K562 (cell line): ENCODE measurements around the gene ZBTB9. TPM values are rescaled to one million over a fixed set of nuclear protein-coding genes. Genes with fewer than 3 reads are reported as not detected.

Experiments
- BHLHE40 ChIP-seq: IDR thresholded peaks from 2 replicates; pipeline ENCODE4 v1.6.1; 2011; ENCODE audit warnings: low read length, improper control_type of control experiment
- C11orf30 ChIP-seq: fragments of 450-650 bp; IDR thresholded peaks from 2 replicates; pipeline ENCODE4 v1.6.1; 2016; ENCODE audit warnings: low read depth, mild to moderate bottlenecking
- CBX1 ChIP-seq: sonication (generic); IDR thresholded peaks from 2 replicates; pipeline ENCODE4 v1.6.1; 2016; ENCODE audit warnings: antibody characterized with exemption, low read depth, mild to moderate bottlenecking
- DPF2 ChIP-seq: fragments of 450-650 bp; IDR thresholded peaks from 2 replicates; pipeline ENCODE4 v1.6.1; 2016
- FOXM1 ChIP-seq, 2 experiments: fragments of 450-650 bp in 1 of 2; sonication (generic) in 1 of 2; formaldehyde crosslinking in 1 of 2; IDR thresholded peaks; 2 replicates each; pipeline versions ENCODE4 v1.6.1 to v1.9.0; 2017 to 2022; ENCODE audit warnings: low read depth in 2 of 2, mild to moderate bottlenecking in 2 of 2, missing genetic modification reagents in 1 of 2, moderate library complexity in 1 of 2
- JUND ChIP-seq, 2 experiments: IDR thresholded peaks; 2 replicates in 1 of 2; 3 replicates in 1 of 2; pipeline ENCODE4 v1.6.1; 2011; ENCODE audit warnings: borderline replicate concordance in 2 of 2, low read depth in 2 of 2, low read length in 2 of 2, improper control_type of control experiment in 1 of 2, missing biosample characterization in 1 of 2, missing genetic modification characterization in 1 of 2, missing genetic modification reagents in 1 of 2
- KLF13 ChIP-seq: fragments of 450-650 bp; IDR thresholded peaks from 2 replicates; pipeline ENCODE4 v1.6.1; 2016; ENCODE audit warnings: missing genetic modification characterization, low read depth, mild to moderate bottlenecking, missing compliant biosample characterization, moderate library complexity, borderline replicate concordance
- POLR2G ChIP-seq: fragments of 200-400 bp; formaldehyde crosslinking; IDR thresholded peaks from 2 replicates; pipeline ENCODE4 v1.6.1; 2017; ENCODE audit warnings: low read depth, mild to moderate bottlenecking, antibody characterized with exemption, low read length, moderate library complexity
- RBFOX2 ChIP-seq: fragments of 200-400 bp; formaldehyde crosslinking; IDR thresholded peaks from 2 replicates; pipeline ENCODE4 v1.6.1; 2017; ENCODE audit warnings: low read depth, mild to moderate bottlenecking, low read length, moderate library complexity
- SAP30 ChIP-seq: fragments of 200-600 bp; sonication (generic); IDR thresholded peaks from 2 replicates; pipeline ENCODE4 v1.6.1; 2012; ENCODE audit warnings: borderline replicate concordance, low read depth, mild to moderate bottlenecking, moderate library complexity, low read length, control low read depth, inconsistent platforms; ENCODE audit not compliant: insufficient read depth, poor library complexity, severe bottlenecking
- SMC3 ChIP-seq: conservative IDR thresholded peaks from 2 replicates; pipeline ENCODE4 v1.6.1; 2011; ENCODE audit warnings: low read depth, low read length, improper control_type of control experiment; ENCODE audit not compliant: insufficient read depth
- TAL1 ChIP-seq: fragments of 450-650 bp; IDR thresholded peaks from 2 replicates; pipeline ENCODE4 v1.6.1; 2016; ENCODE audit warnings: mild to moderate bottlenecking
- TCF7 ChIP-seq: sonication (generic); IDR thresholded peaks from 2 replicates; pipeline ENCODE4 v1.6.1; 2016; ENCODE audit warnings: antibody characterized with exemption, borderline replicate concordance
- TEAD1 ChIP-seq, 2 experiments: fragments of 450-650 bp in 1 of 2; sonication (generic) in 1 of 2; formaldehyde crosslinking; IDR thresholded peaks; 2 replicates each; pipeline versions ENCODE4 v1.4.0 to v1.8.0; 2020 to 2022; ENCODE audit warnings: mild to moderate bottlenecking in 2 of 2, missing genetic modification reagents in 1 of 2
- ZBTB17 ChIP-seq: fragments of 450-650 bp; formaldehyde crosslinking; IDR thresholded peaks from 2 replicates; pipeline ENCODE4 v1.4.0; 2020; ENCODE audit warnings: mild to moderate bottlenecking
- ZBTB7A ChIP-seq: IDR thresholded peaks from 2 replicates; pipeline ENCODE4 v1.6.1; 2011; ENCODE audit warnings: low read depth, mild to moderate bottlenecking, low read length, moderate library complexity, borderline replicate concordance; ENCODE audit not compliant: control insufficient read depth
- ZFX ChIP-seq: sonication (generic); formaldehyde crosslinking; IDR thresholded peaks from 2 replicates; pipeline ENCODE4 v1.8.0; 2022; ENCODE audit warnings: mild to moderate bottlenecking, missing genetic modification reagents, moderate library complexity
- ZNF165 ChIP-seq: fragments of 250-450 bp; sonication (Bioruptor Pico); IDR thresholded peaks from 2 replicates; pipeline ENCODE4 v1.4.0; 2020; ENCODE audit warnings: borderline replicate concordance
- ZNF584 ChIP-seq: fragments of 200-800 bp; sonication (Bioruptor generic); IDR thresholded peaks from 2 replicates; pipeline ENCODE4 v1.6.1; 2016; ENCODE audit warnings: low read depth, mild to moderate bottlenecking, missing genetic modification characterization, missing compliant biosample characterization
- polyA plus RNA-seq, 8 experiments: library from polyadenylated mRNA; depleted of rRNA in 4 of 8; stranded (reverse) in 5 of 8; unstranded in 3 of 8; fragments of >200 nt; fragmentation: Nextera tagmentation in 2 of 8; fragmentation: Illumina TruSeq in 1 of 8; extraction: Ambion mirVana in 2 of 8; extraction: Trizol in 1 of 8; gene quantifications; 2 replicates each; pipeline versions ENCODE4 v1.2.1 to v1.2.3, GENCODE V29; 2011 to 2014; ENCODE audit warnings: inconsistent platforms in 1 of 8, missing spikeins in 1 of 8
- total RNA-seq, 7 experiments: library from RNA; depleted of rRNA in 6 of 7; stranded (reverse); fragments of >200 nt in 6 of 7; fragmentation: Illumina TruSeq in 2 of 7; extraction: Trizol in 2 of 7; gene quantifications; 2 replicates each; pipeline versions ENCODE4 v1.2.1 to v1.2.3, GENCODE V29; 2011 to 2021; ENCODE audit warnings: low replicate concordance in 1 of 7
- TF ChIP-seq, protein P1 (sequence below), 2 experiments: IDR thresholded peaks; 2 replicates each; pipeline ENCODE4 v1.6.1; 2011; ENCODE audit warnings: borderline replicate concordance in 1 of 2, control low read depth in 1 of 2, low read depth in 1 of 2, low read length in 1 of 2, mild to moderate bottlenecking in 1 of 2, mixed read lengths in 1 of 2, moderate library complexity in 1 of 2; ENCODE audit not compliant: insufficient read depth in 1 of 2, insufficient read length in 1 of 2, poor library complexity in 1 of 2, severe bottlenecking in 1 of 2; ENCODE audit errors: extremely low read depth in 1 of 2
- TF ChIP-seq, protein P2 (sequence below): fragments of 250-450 bp; sonication (Bioruptor Pico); IDR thresholded peaks from 2 replicates; pipeline ENCODE4 v1.6.1; 2021; ENCODE audit warnings: mild to moderate bottlenecking

The ZBTB9 gene
- total and polyA plus RNA-seq, 9 of the 15 experiments (the other 6 are each of a cell fraction or from before 2014, with no cell fraction given) = 1.9 to 19.5 (median 10.4) TPM

DNA sequence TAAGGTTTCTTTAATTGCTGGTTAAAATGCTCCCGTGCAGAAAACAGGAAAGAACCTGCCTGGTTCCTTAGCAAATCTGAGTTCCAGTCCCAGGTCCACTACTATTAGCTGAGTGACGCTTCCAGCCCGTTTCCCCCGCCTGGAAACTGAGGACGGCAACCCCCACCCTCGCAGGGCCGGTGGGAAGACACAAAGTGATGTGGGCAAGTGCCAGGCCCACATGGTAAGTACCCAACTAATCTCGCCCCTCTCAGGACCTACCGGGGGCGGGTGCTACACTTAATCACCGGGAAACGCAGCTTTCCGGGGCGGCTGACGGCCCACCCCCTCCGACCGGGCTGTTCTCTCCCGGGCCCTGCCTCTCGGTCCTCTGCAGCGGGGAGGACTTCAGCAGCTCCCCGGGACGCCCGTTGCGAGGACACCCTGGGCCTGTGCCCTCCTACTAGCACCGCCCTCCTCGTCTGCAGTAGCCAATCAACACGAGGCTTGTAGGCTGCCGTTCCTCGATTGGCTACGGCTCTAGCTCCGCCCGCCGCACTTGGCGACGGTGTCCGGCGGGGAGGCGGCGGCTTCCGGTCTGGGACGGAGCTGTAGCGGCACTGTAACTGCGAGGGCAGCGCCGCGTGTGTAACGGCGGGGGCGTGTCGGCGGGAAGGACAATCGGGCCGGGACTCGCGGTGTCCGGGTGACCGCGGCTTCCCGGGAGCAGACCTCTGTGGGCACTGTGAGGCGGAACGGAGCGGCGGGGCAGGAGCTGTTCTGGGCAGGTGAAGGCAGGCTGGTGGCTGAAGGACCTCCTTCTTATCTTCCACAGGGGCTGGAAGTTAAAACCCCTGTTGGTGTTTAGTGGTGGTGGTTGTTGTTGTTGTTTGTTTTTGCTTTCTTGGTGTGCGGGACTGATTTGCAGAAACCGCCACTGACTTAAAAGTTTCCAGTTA, at the start of gene ZBTB9 (continued):
- TF ChIP-seq TCF7 (no peak), JUND (IDR thresholded peaks at IDR 0.05; ENCODE audit: borderline replicate concordance, low read depth, low read length) (peak; percentile 53; the same call in 1 of the 2 replicates), JUND (tag; IDR thresholded peaks at IDR 0.05; ENCODE audit: borderline replicate concordance, low read depth, low read length) (peak; percentile 29; the same call in 1 of the 3 replicates), ZFX (peak; percentile 82), C11orf30 (peak; percentile 92), ZNF584 (no peak), RBFOX2 (peak; percentile 93), ZBTB7A (no peak), TAL1 (no peak), TEAD1 (CRISPR knock-in tag; IDR thresholded peaks at IDR 0.05) (peak; percentile 34 to 86; a peak in 1 of 4 replicates), BHLHE40 (peak; percentile 51), DPF2 (peak; percentile 13), ZBTB17 (CRISPR knock-in tag) (0 out of 2 replicates have a peak, but pooled peaks have one; percentile 31), KLF13 (tag) (peak; percentile 99), ZNF165 (0 out of 2 replicates have a peak, but pooled peaks have one; percentile 50), SAP30 (peak; percentile 94), FOXM1 (IDR thresholded peaks at IDR 0.05; ENCODE audit: low read depth) (no peak; the same call in 1 of the 2 replicates), FOXM1 (CRISPR knock-in tag; IDR thresholded peaks at IDR 0.05; ENCODE audit: low read depth) (peak; percentile 95), SMC3 (0 out of 2 replicates have a peak, but pooled peaks have one; percentile 5), POLR2G (peak; percentile 96), CBX1 (peak; percentile 87)
- TF ChIP-seq, protein P1, sequence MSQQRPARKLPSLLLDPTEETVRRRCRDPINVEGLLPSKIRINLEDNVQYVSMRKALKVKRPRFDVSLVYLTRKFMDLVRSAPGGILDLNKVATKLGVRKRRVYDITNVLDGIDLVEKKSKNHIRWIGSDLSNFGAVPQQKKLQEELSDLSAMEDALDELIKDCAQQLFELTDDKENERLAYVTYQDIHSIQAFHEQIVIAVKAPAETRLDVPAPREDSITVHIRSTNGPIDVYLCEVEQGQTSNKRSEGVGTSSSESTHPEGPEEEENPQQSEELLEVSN (IDR thresholded peaks at IDR 0.05; ENCODE audit: borderline replicate concordance in 1 of 2, extremely low read depth in 1 of 2, insufficient read depth in 1 of 2, insufficient read length in 1 of 2, low read depth in 1 of 2, low read length in 1 of 2, poor library complexity in 1 of 2, severe bottlenecking in 1 of 2) = peak; percentile 94 to 98
- TF ChIP-seq, protein P2, sequence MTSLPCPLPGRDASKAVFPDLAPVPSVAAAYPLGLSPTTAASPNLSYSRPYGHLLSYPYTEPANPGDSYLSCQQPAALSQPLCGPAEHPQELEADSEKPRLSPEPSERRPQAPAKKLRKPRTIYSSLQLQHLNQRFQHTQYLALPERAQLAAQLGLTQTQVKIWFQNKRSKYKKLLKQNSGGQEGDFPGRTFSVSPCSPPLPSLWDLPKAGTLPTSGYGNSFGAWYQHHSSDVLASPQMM = no peak
